Measurements from ENCODE around the gene LIN54.

- TF ChIP-seq CTCF (IDR thresholded peaks at IDR 0.05): no peak
- TF ChIP-seq POLR2A (IDR thresholded peaks at IDR 0.05): no peak
- no peak for TF ChIP-seq EP300 (IDR thresholded peaks at IDR 0.05)
Measured at GRCh38 chr4:82901183-82901718, 109.4 kb downstream of the LIN54 start.
